Right ventricle myocardium inferior (tissue), 1 donor: Measurements from ENCODE around the gene CARMIL1. TPM values are rescaled to one million over a fixed set of nuclear protein-coding genes. Genes with fewer than 3 reads are reported as not detected.

Source experiments
- ATAC-seq: fragments of 200-7000 bp; cut with Tn5 transposase; one replicate; pipeline ENCODE4 v1.9.1; 2020; ENCODE audit warnings: mild to moderate bottlenecking, moderate library complexity
- DNase-seq: peaks from one replicate; pipeline ENCODE4 v3.0.0; 2021; ENCODE audit errors: missing footprints
- intact Hi-C: fragments of 100-400 bp; cut with DNase I; formaldehyde crosslinking; loops from one replicate; pipeline ENCODE4 v1.11.0; 2022
- total RNA-seq: library from RNA; stranded (reverse); fragmentation: NEBNext Ultra II Directional; extraction: Animal tissue kit (Norgen Biotek cat#: 25700); gene quantifications from one replicate; pipeline ENCODE4 v1.2.1, GENCODE V29; 2021
- donor health status: DM: no; HTN: yes; CAD: no; lungs with severe emphysema.

Gene CARMIL1
- total RNA-seq, 1 donor from 2014 or later: 5.4 TPM

DNA sequence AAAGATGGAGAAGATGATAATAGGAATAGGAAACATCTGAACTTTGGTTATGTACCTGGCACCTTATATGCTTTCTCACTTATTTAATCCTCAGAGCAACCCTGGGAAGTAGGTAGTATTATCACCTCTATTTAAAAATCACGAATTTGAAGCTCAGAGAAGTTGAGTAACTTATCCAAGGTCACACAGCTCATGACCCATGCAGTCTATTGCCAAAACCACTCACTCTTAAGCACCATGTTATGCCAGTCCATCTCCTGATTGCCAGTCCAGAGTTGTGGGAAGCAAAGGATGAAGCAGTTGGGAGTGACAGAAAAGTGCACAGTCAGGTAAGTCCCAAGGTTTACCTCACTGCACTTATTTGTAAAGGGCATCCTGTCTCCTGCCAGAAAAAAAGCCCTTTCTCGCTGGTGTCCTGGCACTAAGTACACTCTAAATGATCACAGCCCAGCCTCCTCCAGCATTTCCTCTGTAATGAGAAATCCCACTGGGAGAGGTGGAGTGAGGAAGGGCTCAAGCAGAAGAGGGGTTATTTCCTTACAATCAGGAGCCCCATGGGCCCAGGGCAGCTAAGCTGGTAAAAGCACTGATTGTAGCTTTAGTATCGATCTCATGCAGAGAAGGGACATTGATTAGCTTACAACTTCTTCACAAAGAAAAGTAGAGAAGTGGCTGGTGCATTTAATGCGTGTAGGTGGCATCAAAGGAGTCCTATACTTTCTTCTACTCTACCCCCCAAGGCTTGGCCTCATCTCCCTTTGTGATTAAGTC lies 351.5 kb downstream of the CARMIL1 start:
- intact Hi-C loops: no loop called here

DNA sequence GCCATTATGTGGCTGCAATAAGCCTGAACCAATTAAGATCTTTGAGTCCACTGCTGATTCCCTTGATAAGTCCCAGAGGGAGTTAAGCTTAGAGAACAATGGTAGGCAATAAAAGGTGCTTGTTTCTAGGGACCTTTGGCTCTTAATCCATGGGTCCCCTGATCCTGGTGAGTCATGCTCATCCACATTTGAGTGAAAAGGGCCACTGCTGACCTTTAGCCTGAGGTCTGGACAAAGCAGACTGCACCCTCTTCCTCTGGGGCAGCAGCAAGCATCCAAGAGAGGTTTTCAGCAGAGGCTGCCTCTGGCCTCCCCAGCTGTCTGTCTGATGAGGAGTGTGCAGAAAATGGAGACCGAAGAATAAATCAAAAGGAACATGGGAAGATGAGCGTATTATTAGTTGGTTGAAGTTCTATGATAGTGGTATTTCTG lies 356.7 kb downstream of the CARMIL1 start:
- no peak for DNase-seq
- intact Hi-C loops: no loop called here
- ATAC-seq: no peak

More for the DNA sequence above, 351.5 kb downstream of the CARMIL1 start:
- no peak for DNase-seq
- no peak for ATAC-seq

DNA sequence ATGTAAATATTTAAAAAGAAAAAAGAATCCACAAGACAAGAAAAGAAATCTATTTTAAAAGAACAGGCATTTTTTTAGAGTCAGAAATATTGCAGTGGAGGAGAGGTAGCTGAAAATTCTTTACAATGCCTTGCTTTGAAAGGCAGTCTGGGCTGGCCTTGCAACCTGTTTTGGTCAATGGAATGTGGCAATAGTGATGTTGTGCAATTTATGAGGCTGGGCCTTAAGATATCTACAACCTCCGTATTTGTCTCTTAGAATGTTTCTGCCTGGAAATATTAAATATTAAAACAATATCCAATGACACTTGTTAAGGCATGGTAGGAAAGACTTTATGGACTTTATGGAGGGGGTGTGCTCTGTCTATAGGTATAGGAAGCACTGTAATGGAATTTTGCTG lies 358.0 kb downstream of the CARMIL1 start:
- no peak for ATAC-seq
- no peak for DNase-seq
- intact Hi-C loops: no loop called here

DNA sequence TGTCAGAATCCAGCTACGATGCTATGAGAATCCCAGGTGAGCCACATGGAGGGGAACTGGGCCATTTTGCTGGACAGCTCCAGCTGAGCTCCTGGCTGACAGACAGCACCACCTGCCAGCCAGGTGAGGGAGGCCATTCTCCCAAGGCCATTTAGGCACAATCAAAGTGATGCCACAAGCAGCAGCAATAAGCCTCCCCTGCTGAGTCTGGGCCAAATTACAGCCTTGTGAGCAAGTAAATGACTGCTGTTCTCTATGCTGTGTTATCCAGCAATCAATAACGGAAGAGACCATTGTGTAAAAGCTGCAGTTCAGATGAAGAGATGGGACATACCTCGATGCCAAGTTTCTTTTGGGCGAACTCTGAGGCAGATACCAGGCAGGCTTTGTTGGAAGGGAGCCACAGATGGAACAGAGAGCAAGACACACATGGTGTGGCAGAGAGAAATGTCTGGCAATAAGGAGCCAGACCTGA lies 358.8 kb downstream of the CARMIL1 start:
- DNase-seq (no peak), ATAC-seq (no peak)
- intact Hi-C loops: no loop called here

DNA sequence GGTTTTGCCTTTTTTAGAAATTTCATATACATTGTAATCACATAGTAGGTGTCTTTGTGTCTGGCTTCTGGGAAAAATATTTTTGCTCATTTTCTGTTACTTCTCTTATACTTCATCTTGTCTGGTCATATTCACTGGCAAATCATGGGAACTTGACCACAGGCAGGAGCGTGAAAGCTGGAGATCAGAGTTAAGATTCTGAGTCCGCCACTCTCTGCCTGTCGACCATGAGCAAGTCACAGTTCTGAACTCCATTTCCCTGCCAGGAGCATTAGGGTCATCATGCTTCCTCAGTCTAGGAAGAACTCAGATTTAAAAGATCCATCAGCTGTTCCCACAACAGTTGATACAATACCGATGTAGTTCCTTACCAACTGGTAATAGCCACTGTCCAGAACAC lies 360.5 kb downstream of the CARMIL1 start:
- intact Hi-C loops: no loop called here
- no peak for ATAC-seq
- DNase-seq: no peak

DNA sequence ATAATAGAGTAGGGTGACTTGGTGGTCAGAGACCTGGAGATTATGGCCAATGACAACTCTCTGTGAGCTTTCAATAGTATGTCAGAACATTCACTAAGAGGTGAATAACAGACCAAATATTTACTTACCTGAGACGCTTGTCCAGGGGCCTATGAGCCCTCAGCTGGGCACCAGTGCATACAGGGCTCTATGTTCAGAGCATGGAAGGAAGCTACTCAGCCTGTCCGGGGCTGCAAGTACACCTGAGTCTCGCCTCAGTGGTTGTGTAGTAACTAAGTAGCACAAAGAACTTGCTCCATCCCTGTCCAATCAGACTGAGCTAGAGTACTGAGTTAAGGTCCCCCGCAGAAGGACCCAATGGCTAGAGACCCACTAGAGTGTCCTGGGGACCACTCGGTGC lies 361.3 kb downstream of the CARMIL1 start:
- DNase-seq (no peak), ATAC-seq (no peak)
- intact Hi-C loops: no loop called here

DNA sequence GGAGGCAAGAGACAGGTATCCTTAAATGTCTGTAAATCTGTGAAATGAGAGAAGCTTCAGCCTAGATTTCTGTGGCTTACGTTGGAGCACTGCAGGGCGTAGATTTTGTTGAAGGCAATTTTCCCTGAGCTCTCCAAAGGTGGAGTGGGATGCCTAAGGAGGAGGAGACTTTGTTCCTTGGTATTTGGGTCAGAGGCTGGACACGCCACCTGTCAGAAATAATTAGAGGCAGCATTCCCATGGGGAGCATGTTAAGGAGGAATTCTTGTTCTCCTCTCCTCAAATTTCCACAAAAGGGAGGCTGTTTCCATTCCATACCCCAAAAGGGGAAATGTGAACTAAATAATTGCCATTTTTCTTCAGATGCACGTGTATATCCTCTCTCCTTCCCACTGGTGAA lies 361.7 kb downstream of the CARMIL1 start:
- intact Hi-C loops: no loop called here
- DNase-seq (no peak), ATAC-seq (no peak)

DNA sequence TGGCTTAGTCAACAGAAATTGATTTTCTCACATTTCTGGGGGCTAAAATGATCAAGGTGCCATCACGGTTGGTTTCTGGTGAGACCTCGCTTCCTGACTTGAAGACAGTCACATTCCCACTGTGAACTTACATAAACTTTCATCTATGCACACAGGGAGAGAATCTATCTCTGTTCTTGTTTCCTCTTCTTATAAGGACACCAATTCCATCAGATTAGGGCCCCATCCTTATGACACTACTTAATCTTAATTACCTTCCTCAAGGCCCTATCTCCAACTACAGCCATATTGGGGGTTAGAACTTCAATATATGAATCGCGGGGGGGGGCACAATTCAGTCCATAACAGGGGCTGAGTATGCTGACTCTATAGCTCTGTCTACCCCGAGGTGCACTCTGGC lies 362.2 kb downstream of the CARMIL1 start:
- no peak for ATAC-seq
- intact Hi-C loops: no loop called here

DNA sequence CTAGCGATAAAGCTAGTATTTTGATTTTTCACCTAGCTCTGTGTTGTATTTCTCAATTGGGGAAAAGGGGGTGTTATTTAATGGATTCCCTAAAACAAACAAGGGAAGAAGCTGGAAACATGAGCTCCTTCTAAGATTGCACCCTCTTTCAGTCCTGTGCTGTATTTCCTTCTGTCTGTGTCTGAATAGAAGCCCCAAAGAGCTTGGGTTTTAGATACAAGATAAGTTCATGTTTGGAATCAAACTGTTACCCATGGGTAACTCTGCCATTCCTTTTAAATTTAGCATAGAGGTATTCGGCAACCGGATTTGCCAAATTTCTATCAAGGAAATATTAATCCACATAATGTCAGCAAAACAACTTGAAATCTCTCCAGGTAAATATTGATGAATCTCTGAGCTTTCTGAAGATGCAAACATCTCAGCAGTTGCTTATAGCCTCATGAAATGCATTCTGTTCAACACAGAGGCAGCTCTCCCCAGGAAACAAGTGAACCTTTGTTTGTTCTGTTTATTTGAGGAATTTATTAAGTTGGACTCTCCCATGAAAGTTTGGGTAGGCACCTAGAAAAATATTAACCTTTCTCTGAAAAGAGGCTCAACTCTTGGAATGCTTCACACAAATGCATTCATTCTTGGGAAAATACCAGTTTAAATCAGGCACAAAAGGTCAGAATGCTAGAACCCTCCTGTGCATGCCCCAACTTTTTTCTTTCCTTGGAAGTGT lies 362.9 kb downstream of the CARMIL1 start:
- no peak for ATAC-seq
- intact Hi-C loops: no loop called here
- no peak for DNase-seq

More for the DNA sequence above, 362.2 kb downstream of the CARMIL1 start:
- no peak for DNase-seq

DNA sequence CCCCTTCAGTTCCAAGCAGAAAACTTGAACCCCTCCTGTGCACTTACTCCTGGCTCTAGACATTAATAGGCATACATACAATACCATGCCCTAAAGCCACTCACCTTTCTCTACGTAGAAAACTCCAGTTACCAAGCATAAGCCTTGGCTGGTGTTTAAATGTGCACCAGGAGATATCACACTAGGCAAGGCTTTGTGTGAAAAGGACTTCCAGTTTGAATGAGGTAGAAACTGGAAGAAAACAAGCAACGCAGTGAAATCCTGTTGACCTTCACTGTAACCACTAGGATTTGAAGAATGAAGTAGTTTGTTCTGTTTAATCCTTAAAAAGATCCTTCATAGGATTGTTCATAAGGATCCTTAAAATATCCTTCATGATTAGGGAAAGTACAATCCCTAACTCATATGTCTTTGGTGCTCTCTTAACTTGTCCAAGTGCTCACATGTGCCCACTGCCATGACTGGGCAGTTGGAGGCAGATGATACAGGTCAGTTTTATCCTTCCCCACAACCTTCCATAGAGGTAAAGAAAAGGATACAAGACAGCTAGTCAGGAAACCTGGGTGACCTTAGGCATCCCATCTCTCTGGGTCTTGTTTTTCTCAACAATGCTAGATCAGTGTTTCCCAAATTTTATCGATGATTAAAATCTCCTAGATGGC lies 363.6 kb downstream of the CARMIL1 start:
- no peak for ATAC-seq
- no peak for DNase-seq
- intact Hi-C loops: no loop called here

DNA sequence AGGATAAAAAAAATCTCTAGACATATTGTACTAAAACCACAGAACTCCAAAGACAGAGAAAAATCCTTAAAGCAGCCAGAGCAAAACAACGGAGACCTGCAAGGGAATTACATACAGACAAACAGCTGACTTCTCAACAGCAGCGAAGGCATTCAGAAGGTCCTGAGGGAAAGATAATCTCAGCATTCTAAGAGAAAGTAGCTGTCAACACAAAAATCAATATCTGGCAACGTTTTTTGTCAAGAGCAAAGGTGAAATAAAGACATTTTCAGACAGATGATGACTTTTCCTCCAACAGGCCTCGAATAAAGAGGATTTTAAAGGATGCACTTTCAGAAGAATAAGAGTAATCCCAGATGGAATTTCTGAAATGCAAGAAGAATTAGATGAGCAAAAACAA lies 366.7 kb downstream of the CARMIL1 start:
- no peak for DNase-seq
- ATAC-seq: no peak
- intact Hi-C loops: no loop called here

DNA sequence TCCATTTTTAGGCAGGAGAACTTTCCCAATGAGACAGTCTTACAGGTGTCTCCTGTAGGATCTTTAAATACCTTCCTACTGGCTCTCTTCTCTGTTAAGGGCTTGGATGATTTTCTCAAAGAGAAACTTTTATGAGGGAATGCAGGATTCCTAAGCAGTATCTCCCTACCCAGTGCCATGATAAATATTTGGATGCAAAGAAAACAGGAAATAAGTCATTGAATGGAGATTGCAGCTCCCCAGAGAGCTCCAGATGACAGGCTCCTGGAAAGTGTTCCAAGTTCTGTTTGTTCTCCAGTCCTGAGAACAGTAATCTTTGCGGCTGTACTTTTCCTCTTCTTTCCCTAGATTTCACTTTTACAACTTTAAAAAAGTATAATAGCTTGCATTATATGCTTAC lies 370.4 kb downstream of the CARMIL1 start:
- ATAC-seq (no peak), DNase-seq (no peak)
- intact Hi-C loops: no loop called here

DNA sequence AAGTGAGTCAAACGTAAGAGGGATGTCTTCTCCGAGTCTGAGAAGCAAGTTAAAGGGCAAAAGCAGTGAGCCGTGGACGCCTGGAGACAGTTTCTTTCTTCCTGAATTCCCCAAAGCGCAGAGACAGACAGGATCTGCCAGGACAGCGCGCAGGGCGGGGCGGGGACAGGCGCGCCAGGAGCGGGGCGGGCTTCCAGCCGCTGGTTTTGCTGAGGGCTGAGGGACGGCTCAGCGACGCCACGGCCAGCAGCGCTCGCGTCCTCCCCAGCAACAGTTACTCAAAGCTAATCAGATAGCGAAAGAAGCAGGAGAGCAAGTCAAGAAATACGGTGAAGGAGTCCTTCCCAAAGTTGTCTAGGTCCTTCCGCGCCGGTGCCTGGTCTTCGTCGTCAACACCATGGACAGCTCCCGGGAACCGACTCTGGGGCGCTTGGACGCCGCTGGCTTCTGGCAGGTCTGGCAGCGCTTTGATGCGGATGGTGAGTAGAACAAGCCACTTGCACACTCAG lies 372.9 kb downstream of the CARMIL1 start, which contains the start of gene SCGN:
Gene SCGN, plus strand, starts transcription at position 209 of the 509 bp plus-strand sequence. Its CDS starts 189 bp downstream, at position 398.
- intact Hi-C loops: no loop called here
- DNase-seq (peak; percentile 74), ATAC-seq (peak; percentile 62)

DNA sequence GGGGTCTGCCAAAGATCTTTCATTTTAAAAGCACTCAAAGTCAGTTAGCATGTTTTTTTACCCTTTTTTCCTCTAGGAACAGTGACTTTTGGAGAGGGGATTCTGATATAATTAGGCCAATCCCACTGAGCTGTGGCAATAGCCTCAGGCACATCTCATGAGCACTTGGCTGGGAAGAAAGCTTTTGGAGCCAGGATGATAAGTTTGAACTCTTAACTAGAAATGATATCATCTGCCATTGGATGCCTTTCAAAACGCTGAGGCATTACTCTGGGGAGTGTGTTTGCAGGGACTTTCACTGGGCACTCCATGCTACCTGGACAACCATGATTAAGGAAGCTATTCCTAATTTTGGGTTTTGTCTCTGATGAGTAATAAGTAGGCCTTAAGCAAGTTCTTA lies 376.5 kb downstream of the CARMIL1 start:
- ATAC-seq: no peak

DNA sequence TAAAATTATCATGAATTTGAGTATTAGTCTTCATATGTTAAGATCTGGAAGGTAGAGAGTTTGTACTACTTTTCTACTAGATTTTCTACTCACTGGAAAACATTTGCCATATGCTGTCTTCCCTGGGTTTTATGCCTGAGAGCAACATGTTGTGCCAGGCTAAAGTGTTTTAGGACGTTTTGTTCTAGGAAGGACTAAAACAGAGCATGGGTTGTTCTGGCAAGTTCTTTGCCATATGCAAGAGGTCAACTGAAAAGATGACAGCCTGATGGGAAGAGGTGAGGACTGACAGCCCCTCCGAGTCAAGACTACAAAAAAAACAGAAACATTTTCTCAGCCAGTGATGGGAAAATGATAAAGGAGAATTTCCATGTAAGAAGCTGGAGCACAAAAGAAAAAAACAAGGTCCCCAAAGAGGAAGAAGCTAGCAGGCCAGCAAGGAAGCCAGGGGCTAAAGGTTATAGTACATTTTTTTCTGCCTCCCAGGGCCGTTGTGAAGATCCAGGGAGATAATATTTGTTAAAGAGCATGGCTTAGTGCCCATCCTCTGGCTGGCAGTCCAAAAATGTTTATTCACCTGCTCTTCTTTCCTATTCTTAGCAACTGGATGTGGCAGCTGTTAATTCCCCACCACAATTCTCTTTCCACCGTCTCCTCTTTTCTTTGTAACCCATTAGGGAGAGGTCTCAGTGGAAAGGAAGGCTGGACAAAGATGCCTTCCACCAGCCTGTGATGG lies 380.6 kb downstream of the CARMIL1 start:
- DNase-seq (no peak), ATAC-seq (no peak)

More for the DNA sequence above, 376.5 kb downstream of the CARMIL1 start:
- intact Hi-C loops: no loop called here
- no peak for DNase-seq

DNA sequence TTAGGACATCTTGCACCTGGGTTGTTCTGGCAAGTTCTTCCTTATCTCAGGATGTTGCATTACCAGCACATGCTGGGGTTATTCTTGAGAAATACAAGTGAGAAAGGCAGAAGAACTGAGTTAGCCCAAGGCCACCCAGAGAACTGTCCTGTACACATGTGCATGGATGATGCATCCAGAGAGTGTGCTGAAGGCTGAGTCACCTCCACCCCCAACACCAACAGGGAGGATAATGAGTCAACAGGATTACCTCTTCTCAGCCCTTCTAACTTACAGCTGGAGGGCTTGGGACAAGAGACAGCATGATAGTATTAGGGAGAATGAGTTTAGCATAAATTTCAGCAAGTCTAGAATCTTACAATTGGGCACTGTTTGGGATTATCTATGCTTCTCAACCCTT lies 381.3 kb downstream of the CARMIL1 start:
- intact Hi-C loops: no loop called here
- ATAC-seq (no peak), DNase-seq (no peak)

More for the DNA sequence above, 380.6 kb downstream of the CARMIL1 start:
- intact Hi-C loops: no loop called here

DNA sequence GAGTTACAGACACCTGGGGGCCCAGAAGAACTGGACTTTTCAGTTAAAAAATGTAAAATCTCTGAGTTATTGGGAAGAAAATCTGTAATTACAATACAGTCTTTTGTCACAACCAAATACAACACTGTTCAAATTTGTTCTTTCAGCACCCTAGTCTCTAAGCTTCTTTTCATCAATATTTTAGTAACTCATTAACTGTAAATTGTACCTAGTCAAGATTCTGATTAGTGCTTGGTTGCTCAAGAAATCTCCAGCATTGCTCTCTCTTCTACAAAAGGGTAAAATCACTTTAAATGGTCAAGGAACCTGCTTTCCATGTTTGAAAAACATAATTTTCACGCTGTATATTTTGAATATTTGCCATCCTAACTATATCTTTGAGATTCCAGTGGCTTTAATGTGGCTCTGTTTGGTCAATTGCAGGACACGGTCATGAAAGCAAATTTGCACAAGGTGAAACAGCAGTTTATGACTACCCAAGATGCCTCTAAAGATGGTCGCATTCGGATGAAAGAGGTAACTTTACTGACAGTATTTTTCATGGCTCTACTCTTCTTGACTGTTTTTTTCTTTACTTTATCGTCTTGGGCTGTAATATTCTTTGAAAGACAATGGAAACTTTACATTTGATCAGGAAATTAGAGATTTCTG lies 382.1 kb downstream of the CARMIL1 start:
- no peak for DNase-seq
- no peak for ATAC-seq
- intact Hi-C loops: no loop called here

DNA sequence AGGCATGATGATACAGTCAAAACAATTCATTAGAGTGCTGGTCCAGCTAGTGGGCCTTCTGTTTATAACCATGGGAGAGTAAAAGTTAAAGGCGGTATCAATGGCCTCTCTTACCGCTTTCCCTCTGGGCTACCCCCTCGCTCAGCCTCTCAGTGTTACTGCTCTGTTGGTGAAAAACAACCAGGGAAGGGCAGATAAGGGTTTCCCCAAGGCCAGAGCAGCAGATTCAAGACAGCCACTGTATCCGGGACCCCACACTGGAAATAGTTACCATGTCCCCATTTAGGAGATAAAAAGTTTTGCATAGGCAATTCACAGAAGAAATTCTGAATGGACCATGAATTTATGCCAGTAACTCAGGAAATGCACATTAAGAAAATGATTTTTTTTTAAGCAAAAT lies 386.3 kb downstream of the CARMIL1 start:
- intact Hi-C loops: no loop called here
- ATAC-seq (no peak), DNase-seq (no peak)
